Spleen (tissue), 7 donors: ENCODE data around the gene ARMC9.

Source experiments
- CTCF ChIP-seq, 11 experiments: fragments of 200-600 bp in 7 of 11; fragments of 450-650 bp in 4 of 11; sonication (generic) in 4 of 11; IDR thresholded peaks in 8 of 11; conservative IDR thresholded peaks in 3 of 11; 1 replicate in 7 of 11; 2 replicates in 4 of 11; pipeline versions ENCODE4 v1.4.0 to v1.8.0; 2016 to 2021; ENCODE audit warnings: antibody characterized with exemption in 11 of 11, inconsistent platforms in 4 of 11, mild to moderate bottlenecking in 1 of 11
- POLR2A ChIP-seq, 3 donors: fragments of 450-650 bp; IDR thresholded peaks; one replicate each; pipeline ENCODE4 v1.5.1; 2017; ENCODE audit warnings: antibody characterized with exemption in 3 of 3, mild to moderate bottlenecking in 1 of 3
- POLR2AphosphoS5 ChIP-seq, 3 donors: sonication (generic); formaldehyde crosslinking; IDR thresholded peaks; one replicate each; pipeline ENCODE4 v1.5.1; 2017; ENCODE audit warnings: antibody characterized with exemption in 3 of 3
- donor health status: DM: no; HTN: no; CAD: no; lungs with moderate emphysema.
- donor health status: DM: no; HTN: no; CAD: no.
- donor health status: DM: no; HTN: no; CAD: no.

- TF ChIP-seq CTCF (IDR thresholded peaks at IDR 0.05 in 8 of 11, conservative IDR thresholded peaks at IDR 0.05 in 3 of 11) (no peak), POLR2AphosphoS5 (IDR thresholded peaks at IDR 0.05) (no peak), POLR2A (IDR thresholded peaks at IDR 0.05) (no peak)
These were observed 120.5 kb downstream of the ARMC9 start for GRCh38 chr2:231318954-231319353.
